ENCODE results near the gene ZNF576.

DNA sequence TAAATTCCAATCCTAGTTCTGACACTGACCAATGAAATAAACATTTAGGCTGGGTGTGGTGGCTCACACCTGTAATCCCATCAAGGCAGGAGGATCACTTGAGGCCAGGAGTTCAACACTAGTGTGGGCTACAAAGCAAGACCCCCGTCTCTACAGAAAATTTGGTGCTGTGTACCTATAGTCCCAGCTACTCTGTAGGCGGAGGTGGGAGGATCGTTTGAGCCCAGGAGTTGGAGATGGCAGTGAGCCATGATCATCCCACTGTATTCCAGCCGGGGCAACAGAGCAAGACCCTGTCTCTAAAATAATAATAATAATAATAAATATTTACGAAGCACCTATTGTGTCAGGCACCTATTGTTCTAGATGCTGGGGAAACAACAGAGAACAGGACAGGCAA is 7.1 kb upstream of the ZNF576 start:
- TF ChIP-seq CTCF (IDR thresholded peaks at IDR 0.05): no peak
- TF ChIP-seq POLR2A (IDR thresholded peaks at IDR 0.05): no peak

Data from suprapubic skin (tissue), 3 donors.